Activated B cell treated with CpG ODN at 0.5 μM for 24 hours (primary cell): ENCODE data around the gene MSI2. TPM values are rescaled to one million over a fixed set of nuclear protein-coding genes. Genes with fewer than 3 reads are reported as not detected.

Experiments
- ATAC-seq: fragments of 200-7000 bp; cut with Tn5 transposase; one replicate; pipeline ENCODE4 v1.10.0; 2021; ENCODE audit warnings: low read depth, mild to moderate bottlenecking, moderate library complexity
- CTCF ChIA-PET: fragments of 350-600 bp; sonication (Branson Sonifier 250); formaldehyde crosslinking; loops from one replicate; lab custom pipeline; 2021; ENCODE audit warnings: antibody characterized with exemption; lab: Charles Lee
- POLR2A ChIA-PET: fragments of 350-600 bp; sonication (Branson Sonifier 250); formaldehyde crosslinking; loops from one replicate; lab custom pipeline; 2021; ENCODE audit warnings: antibody characterized with exemption; lab: Charles Lee
- DNase-seq: peaks from one replicate; pipeline ENCODE4 v3.0.0; 2022
- H3K27ac Mint-ChIP-seq: one replicate; pipeline ENCODE4 v1.8.0; 2020; ENCODE audit warnings: mixed read lengths
- H3K27me3 Mint-ChIP-seq: one replicate; pipeline ENCODE4 v1.8.0; 2021; ENCODE audit warnings: mixed read lengths
- H3K36me3 Mint-ChIP-seq: one replicate; pipeline ENCODE4 v1.8.0; 2021; ENCODE audit warnings: low read depth, mixed read lengths
- H3K4me1 Mint-ChIP-seq: one replicate; pipeline ENCODE4 v1.8.0; 2021; ENCODE audit warnings: mixed read lengths
- H3K4me3 Mint-ChIP-seq: one replicate; pipeline ENCODE4 v1.8.0; 2020; ENCODE audit warnings: mild to moderate bottlenecking, mixed read lengths
- H3K9me3 Mint-ChIP-seq: one replicate; pipeline ENCODE4 v1.8.0; 2020; ENCODE audit warnings: mixed read lengths
- intact Hi-C: fragments of 100-400 bp; cut with micrococcal nuclease; formaldehyde crosslinking; loops from one replicate; pipeline ENCODE4 v1.15.1; 2024
- total RNA-seq: library from RNA; stranded (reverse); gene quantifications from 2 replicates; pipeline ENCODE4 v1.2.3, GENCODE V29; 2022
- TF ChIP-seq, protein P1 (sequence below): fragments of 200-600 bp; IDR thresholded peaks from one replicate; pipeline ENCODE4 v1.8.0; 2022; ENCODE audit warnings: antibody characterized with exemption, mild to moderate bottlenecking

The MSI2 gene
- total RNA-seq, 1 donor from 2014 or later, result 102 TPM

DNA sequence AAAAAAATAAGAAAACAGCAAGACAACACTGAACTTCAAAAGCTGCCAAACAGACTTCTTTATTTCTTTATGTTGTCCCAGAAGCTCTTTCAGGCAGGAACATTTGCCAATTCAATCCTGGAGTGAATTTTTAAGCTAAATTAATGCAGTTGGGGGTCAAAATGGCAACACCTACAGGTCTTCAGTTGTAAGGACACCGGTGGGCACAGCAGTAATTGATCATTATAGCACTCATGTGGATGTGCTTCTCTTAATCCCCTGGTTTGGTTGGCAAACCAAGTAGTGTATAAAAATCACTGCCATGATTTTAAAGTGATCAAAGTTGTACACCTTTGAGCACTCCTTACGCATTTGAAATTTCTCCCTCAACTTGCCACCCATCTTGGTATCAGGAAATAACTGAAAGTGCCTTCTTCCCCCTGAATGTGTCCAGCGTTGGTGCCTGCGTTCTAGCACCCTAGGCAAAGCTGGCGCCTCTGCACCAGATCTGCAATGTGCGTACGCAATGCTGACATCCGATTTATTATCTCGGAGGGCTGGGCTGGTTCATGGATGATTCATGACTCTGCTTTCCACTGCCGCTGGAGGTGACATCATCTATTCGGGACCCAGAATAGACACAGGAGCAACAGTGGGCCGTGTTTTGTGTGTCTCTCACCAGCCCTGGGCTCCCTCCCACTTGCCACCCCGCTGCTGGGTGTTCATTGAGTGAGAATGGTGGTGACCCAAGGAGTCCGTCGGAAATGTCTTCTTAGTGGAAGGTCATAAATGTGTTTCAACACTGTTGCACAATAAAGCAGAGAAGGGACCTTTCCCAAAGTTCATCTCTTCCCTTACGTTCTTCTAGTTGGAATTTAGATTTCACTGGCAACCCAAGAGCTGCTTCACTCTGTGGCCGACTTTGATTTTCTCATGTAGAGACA lies 285.4 kb downstream of the MSI2 start:
- Mint-ChIP-seq H3K9me3 (no peaks in the 10 kb centered on the region), H3K4me3 (no peak overlapping the region), H3K27me3 (no peaks in the 10 kb centered on the region), H3K36me3 (no peaks in the 10 kb centered on the region), H3K27ac (no peak overlapping the region), H3K4me1 (peaks cover 51% of the 10 kb centered on the region)
- intact Hi-C loops, result no loop called here
- ChIA-PET POLR2A (no interaction called here), CTCF (no interaction called here)
- TF ChIP-seq, protein P1, sequence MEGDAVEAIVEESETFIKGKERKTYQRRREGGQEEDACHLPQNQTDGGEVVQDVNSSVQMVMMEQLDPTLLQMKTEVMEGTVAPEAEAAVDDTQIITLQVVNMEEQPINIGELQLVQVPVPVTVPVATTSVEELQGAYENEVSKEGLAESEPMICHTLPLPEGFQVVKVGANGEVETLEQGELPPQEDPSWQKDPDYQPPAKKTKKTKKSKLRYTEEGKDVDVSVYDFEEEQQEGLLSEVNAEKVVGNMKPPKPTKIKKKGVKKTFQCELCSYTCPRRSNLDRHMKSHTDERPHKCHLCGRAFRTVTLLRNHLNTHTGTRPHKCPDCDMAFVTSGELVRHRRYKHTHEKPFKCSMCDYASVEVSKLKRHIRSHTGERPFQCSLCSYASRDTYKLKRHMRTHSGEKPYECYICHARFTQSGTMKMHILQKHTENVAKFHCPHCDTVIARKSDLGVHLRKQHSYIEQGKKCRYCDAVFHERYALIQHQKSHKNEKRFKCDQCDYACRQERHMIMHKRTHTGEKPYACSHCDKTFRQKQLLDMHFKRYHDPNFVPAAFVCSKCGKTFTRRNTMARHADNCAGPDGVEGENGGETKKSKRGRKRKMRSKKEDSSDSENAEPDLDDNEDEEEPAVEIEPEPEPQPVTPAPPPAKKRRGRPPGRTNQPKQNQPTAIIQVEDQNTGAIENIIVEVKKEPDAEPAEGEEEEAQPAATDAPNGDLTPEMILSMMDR, result no peak
- ATAC-seq, result no peak
- no peak for DNase-seq

DNA sequence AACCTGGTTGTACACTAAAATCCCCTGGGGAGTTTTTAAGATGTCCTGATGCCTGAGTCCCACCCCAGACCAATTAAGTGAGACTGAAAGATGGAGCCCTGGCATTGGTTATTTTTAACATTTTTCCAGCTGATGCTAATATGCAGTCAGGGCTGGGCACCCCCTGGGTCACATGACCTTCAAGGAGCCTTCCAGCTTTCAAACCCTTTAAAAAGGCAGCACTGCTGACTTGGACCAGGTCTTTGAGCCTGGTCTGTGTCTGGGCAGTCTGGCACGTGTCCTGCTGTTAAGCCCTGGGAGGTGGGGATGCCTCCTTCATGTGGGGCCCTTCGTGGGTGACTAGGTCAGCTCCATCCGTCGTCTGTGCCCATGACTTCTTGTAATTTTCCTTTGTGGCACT lies 286.2 kb downstream of the MSI2 start:
- intact Hi-C loops, result no loop called here
- Mint-ChIP-seq H3K4me3 (no peak overlapping the region), H3K4me1 (peaks cover 54% of the 10 kb centered on the region), H3K9me3 (no peaks in the 10 kb centered on the region), H3K27ac (no peak overlapping the region), H3K27me3 (no peaks in the 10 kb centered on the region), H3K36me3 (no peaks in the 10 kb centered on the region)
- ChIA-PET CTCF (no interaction called here), POLR2A (no interaction called here)
- DNase-seq (no peak), ATAC-seq (no peak)
- TF ChIP-seq, protein P1, result no peak

DNA sequence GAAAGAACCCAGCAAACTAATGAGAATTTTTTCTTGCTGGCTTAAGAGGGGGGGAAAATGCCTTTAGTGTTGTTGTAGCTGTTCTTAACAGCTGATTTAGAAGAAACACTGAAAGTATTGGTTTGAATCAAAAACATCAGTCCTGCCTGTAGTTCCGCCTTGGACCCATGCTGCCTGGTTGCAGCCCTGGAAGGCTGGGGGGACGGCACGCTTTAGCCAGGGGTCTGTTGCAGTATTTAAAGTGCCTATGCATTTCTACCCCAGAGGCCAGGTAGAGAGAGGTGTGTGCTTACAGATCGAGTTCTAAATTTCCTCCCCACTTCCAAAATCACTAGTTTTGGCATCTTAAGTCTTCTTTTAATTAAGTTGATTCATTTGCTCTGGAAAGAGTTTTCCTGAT lies 286.9 kb downstream of the MSI2 start:
- DNase-seq (no peak), ATAC-seq (no peak)
- intact Hi-C loops, result no loop called here
- POLR2A ChIA-PET, result no interaction called here
- Mint-ChIP-seq H3K36me3 (no peaks in the 10 kb centered on the region), H3K9me3 (no peaks in the 10 kb centered on the region), H3K27ac (no peak overlapping the region), H3K27me3 (no peaks in the 10 kb centered on the region), H3K4me3 (no peak overlapping the region), H3K4me1 (peaks cover 54% of the 10 kb centered on the region)
- CTCF ChIA-PET, result no interaction called here
- TF ChIP-seq, protein P1, result no peak

DNA sequence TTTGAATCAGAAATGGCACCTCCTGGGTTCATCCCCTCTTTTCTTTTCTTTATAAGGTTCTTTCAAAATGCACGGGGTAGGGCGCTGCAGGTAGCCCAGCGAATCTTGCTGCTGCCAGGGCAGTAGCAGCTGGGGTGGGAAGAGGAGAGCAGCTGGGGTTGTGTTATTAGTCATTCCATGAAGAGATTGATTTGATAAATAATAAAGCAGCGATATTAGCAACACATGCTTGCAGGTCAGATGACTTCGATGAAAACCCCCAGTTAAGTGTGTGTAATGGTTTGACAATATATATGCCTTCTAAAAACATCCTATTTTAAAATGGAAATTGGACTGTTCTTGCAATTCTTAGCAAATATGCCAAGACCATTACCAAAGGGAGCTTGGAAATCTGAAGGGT lies 288.1 kb downstream of the MSI2 start:
- POLR2A ChIA-PET, result no interaction called here

DNA sequence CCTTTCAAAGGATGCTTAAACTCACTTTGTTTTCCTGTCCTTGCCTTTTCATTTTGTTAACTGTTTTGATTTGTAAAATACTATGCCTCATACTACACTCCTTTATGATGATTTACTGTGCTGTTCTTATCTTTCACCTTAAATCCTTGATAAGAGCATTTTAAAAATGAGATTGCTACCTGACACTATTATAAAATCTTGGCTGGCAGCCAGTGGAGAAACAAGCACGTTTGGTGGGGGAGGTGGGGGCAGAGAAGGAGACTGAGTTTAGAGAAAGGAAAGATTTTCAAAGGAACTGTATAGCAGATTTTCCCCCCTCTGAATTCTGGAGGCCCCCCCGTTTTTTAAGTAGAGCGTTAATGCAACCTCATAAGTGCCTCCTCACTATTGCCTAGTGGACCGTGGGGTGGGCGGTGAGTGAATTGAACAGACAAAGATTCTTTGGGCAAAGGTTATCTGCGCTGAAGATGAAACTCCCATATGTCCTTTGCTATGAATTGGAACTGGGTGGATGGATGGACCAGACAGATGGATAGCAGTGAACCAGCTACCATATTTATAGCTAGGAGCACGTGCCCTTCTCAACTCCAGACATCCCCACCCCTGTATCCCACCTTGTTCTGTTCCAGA lies 288.6 kb downstream of the MSI2 start:
- no peak for DNase-seq
- intact Hi-C loops, result no loop called here
- Mint-ChIP-seq H3K36me3 (no peaks in the 10 kb centered on the region), H3K27me3 (no peaks in the 10 kb centered on the region), H3K27ac (peak overlapping the region; percentile 48), H3K4me3 (no peak overlapping the region), H3K4me1 (peaks cover 64% of the 10 kb centered on the region), H3K9me3 (no peaks in the 10 kb centered on the region)
- TF ChIP-seq, protein P1, result no peak
- POLR2A ChIA-PET, result no interaction called here
- CTCF ChIA-PET, result no interaction called here
- ATAC-seq, result no peak

More for the DNA sequence above, 288.1 kb downstream of the MSI2 start:
- peaks cover 58% of the 10 kb centered on the region for H3K4me1 Mint-ChIP-seq
- CTCF ChIA-PET, result no interaction called here
- H3K27me3 Mint-ChIP-seq, result no peaks in the 10 kb centered on the region
- no peak overlapping the region for H3K4me3 Mint-ChIP-seq
- H3K36me3 Mint-ChIP-seq, result no peaks in the 10 kb centered on the region
- DNase-seq (no peak), ATAC-seq (no peak)
- no peak overlapping the region for H3K27ac Mint-ChIP-seq
- intact Hi-C loops, result no loop called here
- no peaks in the 10 kb centered on the region for H3K9me3 Mint-ChIP-seq
- TF ChIP-seq, protein P1, result no peak
